Posterior cingulate gyrus (tissue), 11 donors: Measurements from ENCODE around the gene PRRX2.
"Not testable (repeated sequence)": the region's sequence is repeated elsewhere in the genome, so short reads cannot be mapped to it uniquely, and the experiment has no call there.

Source experiments
- DNase-seq, 10 donors: peaks; one replicate each; pipeline versions ENCODE4 v3.0.0 to v3.0.0-alpha.2; 2020 to 2021; ENCODE audit warnings: mixed read lengths in 3 of 10
- intact Hi-C: fragments of 100-400 bp; cut with DNase I; formaldehyde crosslinking; loops from one replicate; pipeline ENCODE4 v1.15.1; 2023

The PRRX2 gene

DNA sequence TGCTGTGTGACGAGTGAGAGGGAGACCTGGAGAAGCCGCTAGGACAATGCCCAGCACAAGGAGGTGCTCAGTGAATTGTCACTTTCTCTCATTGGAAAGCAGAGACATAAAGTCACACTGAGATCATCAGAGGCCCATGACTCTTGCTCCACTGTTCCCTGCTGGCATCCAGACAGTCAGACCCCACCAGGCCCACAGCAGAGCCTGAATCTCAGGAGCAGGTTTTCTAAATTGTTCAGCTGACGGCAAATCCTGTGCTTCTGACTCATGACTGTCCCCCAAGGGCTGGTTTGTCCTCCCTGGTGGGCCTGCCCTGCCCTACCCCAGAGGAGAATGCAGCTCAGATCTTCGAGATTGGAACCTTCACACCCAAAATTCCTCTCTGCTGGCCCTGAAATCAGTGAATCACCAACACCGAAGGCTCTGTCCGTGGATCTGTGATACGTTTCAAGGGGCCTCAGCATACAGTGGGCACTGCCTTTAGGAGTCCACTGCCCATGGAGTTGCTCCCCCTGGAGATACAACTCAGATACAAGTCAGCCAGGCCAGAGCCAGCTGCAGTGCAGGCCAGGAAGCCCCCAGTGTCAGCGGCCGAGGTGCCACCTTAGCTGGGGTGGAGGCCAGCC, 84.7 kb downstream of the PRRX2 start:
- intact Hi-C loops = no loop called here

DNA sequence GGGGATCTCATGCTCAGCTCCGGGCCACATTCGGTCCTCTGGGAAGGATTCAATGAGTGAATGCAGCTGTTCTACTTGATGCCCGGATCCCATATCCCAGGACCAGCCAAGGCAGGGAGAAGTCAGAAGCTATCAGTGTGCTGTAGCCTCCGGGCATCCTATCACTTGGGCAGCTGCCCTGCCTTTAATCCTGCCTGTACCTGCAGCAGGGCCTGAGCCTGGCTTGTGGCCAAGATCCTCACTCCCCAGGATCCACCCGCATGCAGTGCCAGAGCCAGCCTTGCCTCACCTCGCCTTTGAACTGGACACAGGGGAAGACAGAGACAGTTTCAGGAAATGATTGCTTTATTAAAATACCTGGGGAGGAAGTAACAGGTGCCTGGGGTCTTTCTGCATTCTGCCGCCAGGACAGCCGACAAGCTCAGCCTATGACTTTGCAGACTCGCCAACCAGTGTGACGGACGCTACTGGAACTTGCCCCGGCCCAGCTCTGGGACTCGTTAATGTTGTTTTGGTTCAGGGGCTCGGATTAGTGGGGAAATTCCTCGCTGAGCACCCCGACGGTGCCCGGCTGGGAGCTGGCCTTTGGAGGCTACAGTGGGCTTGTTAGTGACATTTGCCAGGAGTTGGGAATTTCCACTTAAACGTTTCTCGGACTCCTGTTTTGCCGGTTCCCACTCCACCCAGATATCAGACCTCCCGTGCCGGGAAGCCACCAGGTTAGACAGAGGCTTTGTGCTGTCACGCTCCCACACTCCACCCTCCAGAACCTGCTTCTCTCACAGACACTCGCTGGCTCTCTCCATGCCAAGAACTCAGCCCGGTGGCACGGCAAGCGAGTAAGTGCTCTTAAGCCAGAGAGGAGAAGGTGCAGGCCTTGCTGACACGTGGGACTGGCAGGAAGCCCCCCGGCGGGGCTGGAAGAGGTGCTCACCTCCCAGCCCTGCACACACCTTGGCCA, 86.7 kb downstream of the PRRX2 start:
- intact Hi-C loops = no loop called here

More for the DNA sequence above, 84.7 kb downstream of the PRRX2 start:
- no peak for DNase-seq

DNA sequence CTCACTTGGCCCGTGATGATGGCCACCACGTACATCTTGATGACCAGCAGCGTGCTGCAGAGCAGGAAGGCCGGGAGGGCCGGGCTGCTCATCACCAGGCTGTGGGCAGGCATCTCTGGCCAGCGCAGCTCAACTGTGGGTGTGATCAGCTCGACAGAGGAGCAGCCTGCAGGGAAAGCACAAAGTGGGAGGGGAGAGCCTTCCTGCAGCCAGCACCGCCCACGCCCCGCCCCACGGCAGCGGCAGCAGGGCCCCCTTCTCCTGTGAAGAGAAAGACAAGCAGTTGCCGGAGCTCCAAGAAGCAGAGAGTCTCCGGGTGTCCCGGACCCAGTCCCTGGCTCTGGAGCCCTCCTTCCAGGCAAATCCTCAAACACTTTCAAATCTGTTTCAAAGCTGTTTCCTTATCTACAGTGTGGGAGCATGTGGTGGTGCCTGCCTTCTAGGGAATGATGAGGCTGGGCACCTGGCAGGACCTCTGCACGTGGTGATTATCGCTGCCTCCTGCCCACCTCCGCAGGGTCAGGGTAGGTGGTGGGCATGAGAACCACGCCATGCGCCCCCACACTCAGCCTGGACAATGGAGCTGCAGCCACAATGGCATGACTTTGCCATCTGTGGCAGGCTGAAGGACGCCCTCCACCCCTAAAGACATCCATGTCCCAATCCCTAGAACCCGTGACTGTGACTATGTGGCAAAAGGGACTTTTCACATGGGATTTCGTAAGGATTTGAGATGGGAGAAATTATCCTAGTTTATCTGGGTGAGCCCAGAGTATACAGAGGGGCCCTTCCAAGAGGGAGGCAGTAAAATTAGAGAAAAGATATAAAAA, 87.7 kb downstream of the PRRX2 start, which contains the start of gene PTGES:
Gene PTGES (minus strand): TSS at position 143 of the 830 bp plus-strand sequence. CDS start 30 bp downstream, at position 113.
- intact Hi-C loops = no loop called here
- peak; percentile 17 to 97 (median 66) for DNase-seq

More for the DNA sequence above, 86.7 kb downstream of the PRRX2 start:
- peak in 2 of 10 donors; percentile 18 to 57 for DNase-seq

- intact Hi-C loops = no loop called here
- DNase-seq = no peak
These were observed 89.7 kb downstream of the PRRX2 start for GRCh38 chr9:129755151-129755550.

DNA sequence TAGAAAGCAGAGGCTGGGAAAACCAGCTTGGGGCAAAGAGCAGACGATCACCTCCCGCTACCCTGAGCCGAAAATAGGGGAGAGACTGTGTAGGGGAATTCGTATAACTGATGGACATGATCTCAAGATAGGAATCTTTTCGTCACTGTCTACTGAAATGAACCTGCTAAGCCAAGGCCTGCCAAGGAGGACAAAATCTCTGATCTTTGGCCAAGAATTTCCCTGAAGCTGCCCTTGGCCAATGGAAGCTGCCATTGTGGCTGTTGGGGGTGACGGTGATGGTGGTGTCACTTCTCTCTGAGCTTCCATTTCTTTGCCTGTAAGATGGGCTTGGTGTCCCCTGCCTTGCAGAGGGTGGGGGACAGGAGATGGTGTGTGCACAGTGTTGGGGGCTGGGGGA, 90.7 kb downstream of the PRRX2 start:
- intact Hi-C loops = no loop called here
- no peak for DNase-seq

- intact Hi-C loops = no loop called here
- no peak for DNase-seq
These were observed 91.6 kb downstream of the PRRX2 start for GRCh38 chr9:129757045-129757444.

DNA sequence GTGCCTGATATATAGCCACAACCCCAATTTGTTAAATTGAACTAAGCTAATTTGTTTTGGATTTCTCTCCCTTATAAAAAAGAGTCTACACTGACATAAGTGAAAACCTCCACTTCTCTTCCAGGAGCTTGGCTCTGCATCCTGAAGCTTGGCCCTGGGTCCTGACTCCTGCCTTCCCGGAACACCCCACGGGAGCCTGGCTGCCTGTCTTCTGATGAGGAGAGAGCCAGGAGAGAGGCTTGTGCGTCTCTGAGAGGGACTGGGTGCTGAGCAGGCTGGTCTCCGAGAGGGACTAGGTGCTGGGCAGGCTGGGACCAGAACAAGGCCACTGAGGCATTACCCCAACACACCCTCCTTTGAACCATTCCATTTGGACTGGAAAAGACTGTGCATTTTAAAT, 93.9 kb downstream of the PRRX2 start:
- DNase-seq = no peak
- intact Hi-C loops = no loop called here

DNA sequence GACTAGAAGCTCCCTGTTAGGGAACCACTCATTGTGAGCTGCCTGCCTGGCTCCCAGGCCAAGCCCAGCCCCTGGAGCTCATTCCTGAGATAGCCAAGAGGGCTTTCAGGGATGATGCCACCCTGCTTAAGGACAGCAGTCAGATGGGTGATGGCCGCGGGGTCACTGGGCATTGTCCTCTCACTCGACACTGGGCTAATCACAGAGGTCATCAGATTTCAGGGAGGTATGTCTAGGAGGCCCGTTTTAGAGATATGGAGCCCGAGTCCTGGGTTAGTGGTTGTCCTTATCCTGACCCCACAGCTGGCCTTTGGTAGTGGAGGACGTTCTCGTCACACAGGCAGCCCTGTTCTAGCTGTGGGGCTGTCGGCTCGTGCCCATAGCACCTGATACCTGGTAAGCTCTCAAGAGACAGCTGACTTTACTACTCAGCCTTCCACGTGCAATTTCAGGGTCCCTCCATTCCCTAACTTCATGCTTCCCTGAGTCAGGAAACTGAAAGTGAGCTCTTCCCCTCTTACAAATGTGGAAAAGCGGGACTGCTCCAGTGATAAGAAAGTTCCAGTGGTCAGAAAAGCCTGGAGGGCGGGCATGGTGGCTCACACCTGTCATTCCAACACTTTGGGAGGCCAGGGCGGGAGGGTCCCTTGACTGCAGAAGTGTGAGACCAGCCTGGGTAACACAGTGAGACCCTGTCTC, 94.5 kb downstream of the PRRX2 start:
- intact Hi-C loops = no loop called here
- no peak for DNase-seq

- DNase-seq, intact Hi-C loops: not testable (repeated sequence)
These were observed 95.3 kb downstream of the PRRX2 start for GRCh38 chr9:129760784-129761183.

DNA sequence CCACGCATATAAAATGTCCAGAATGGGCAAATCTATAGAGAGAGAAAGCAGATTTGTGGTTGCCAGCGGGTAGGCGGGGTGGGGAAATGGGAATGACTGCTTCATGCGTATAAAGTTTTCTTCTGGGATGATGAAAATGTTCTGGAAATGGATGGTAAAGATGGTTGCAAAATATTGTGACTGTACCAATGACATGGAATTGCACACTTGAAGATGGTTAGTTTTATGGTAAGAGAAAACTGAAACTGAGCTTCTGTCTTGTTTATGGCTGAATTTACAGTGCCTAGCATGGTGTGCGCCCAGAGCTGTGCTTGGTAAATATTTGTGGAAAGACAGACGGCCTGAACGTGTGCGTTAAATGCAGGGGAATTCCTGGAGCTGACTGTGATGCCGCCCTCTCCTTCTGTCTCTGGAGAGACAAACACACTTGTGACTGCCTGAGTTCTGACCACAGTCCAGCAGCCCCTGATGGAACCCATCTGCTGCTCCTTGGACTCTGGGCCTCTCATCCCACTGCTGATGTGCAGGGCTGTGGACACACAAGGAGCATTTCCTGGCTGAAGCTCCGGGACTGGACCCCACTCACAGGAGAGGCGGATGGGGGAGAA, 96.0 kb downstream of the PRRX2 start:
- intact Hi-C loops = no loop called here
- DNase-seq = no peak

DNA sequence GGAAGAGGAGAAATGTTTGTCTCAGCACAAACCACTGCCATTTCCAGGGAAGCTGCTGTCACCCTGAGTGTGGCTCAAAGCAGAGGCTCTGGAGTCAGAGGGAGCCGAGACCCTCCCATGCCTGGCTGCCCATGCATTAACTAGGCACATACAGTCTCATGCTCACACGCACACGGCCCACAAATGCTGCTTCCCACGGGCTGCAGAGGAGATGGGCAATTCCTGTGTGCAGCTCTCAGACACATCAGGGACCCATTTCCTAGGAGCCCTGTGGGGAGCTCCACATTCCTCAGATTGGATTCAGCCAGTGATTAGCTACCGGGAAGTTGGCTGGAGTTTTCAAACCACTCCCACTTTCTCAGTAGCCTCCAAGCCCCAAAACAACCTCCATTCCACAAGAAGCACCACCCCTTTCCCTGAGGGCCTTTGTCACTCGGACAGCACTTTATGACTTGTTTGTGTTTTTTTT, 96.5 kb downstream of the PRRX2 start:
- DNase-seq = no peak
- intact Hi-C loops = no loop called here

GRCh38 chr9:129762370-129762984, 97.0 kb downstream of the PRRX2 start:
- intact Hi-C loops, DNase-seq: not testable (repeated sequence)

- no peak for DNase-seq
- intact Hi-C loops = no loop called here
These were observed 97.8 kb downstream of the PRRX2 start for GRCh38 chr9:129762985-129763926.

DNA sequence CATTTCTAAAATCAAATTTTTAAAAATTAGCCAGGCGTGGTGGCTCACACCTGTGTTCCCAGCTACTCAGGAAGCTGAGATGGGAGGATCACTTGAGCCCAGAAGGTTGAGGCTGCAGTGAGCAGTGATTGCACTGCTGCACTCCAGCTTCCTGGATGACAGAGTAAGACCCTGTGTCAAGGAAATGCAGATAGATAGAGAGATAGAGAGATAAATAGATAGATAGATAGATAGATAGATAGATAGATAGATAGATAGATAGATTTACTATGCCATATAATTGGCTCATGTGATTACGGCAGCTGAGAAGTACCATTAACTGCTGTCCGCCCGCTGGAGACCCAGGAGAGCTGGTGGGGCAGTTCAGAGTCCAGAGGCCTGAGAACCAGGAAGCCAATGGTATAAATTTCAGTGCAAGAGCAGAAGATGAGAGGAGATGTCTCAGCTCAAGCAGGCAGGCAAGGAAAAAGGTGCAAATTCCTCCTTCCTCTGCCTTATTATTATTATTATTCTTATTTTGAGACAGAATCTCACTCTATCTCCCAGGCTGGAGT, 100.4 kb downstream of the PRRX2 start:
- intact Hi-C loops = no loop called here
- DNase-seq = no peak

- intact Hi-C loops = no loop called here
These were observed 103.0 kb downstream of the PRRX2 start for GRCh38 chr9:129768486-129768885.

DNA sequence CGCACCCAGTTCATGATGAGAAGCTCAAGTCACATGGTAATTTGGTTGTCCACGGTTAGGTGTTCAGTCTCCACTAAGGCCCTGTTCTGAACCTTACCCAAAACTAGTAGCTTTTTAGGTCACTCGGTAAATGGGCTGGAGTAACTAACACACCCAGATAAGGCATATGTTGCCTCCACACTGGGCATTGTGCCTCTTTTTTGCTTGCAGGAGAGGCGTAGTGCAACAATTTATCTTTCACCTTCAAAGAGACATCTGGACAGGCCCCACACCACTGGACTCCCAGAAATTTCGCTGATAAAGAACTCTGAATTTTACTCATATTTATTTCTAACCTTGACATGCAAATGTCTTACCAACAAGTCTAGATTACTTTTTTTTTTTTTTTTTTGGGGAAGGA, 104.2 kb downstream of the PRRX2 start:
- DNase-seq = no peak
- intact Hi-C loops = no loop called here

More at GRCh38 chr9:129768486-129768885, 103.0 kb downstream of the PRRX2 start:
- no peak for DNase-seq

DNA sequence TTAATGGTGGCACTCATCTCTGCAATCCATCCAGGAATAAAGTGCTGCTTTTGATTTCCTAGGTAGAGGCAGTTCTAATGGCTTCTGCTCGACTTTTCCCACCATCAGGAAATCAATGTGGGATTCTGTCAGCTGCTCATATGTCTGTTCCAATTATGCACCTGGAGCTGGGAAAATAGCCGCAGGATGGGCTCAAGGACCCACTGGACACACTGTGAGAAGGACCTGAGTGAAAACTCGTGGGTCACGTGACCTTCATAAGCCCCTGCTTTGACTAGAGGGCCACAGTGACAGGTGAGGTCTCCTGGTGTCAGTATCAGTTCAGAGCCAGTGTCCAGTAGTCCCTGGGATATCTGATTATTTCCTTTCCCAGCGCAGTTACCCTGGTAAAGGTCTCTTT, 105.3 kb downstream of the PRRX2 start:
- intact Hi-C loops = no loop called here
- DNase-seq = no peak
